B cell (primary cell): Measurements from ENCODE around the gene PTPRT. TPM values are rescaled to one million over a fixed set of nuclear protein-coding genes. Genes with fewer than 3 reads are reported as not detected.

Source experiments
- ATAC-seq: fragments of 200-7000 bp; cut with Tn5 transposase; one replicate; pipeline ENCODE4 v1.10.0; 2021; ENCODE audit warnings: low read depth, mild to moderate bottlenecking, moderate number of reproducible peaks, moderate library complexity
- CTCF ChIA-PET: fragments of 350-600 bp; sonication (Branson Sonifier 250); formaldehyde crosslinking; loops from one replicate; lab custom pipeline; 2021; ENCODE audit warnings: antibody characterized with exemption, inconsistent platforms; lab: Charles Lee
- POLR2A ChIA-PET: fragments of 350-600 bp; sonication (Branson Sonifier 250); formaldehyde crosslinking; loops from one replicate; lab custom pipeline; 2021; ENCODE audit warnings: antibody characterized with exemption; lab: Charles Lee
- DNase-seq: peaks from one replicate; pipeline ENCODE4 v3.0.0; 2013
- H2AFZ ChIP-seq: 2 replicates; pipeline ENCODE4 v1.6.1; 2012; ENCODE audit warnings: mild to moderate bottlenecking, low read depth, low read length; ENCODE audit not compliant: insufficient read depth, poor library complexity, severe bottlenecking
- H3K27ac ChIP-seq, 2 donors: 1 replicate in 1 of 2; 2 replicates in 1 of 2; pipeline ENCODE4 v1.5.1; 2012 to 2013; ENCODE audit warnings: low read length in 2 of 2, mild to moderate bottlenecking in 2 of 2, moderate library complexity in 1 of 2
- H3K27me3 ChIP-seq, 4 experiments: fragments of 200-600 bp in 1 of 4; sonication (generic) in 1 of 4; replicated peaks in 1 of 4; 1 replicate in 2 of 4; 2 replicates in 2 of 4; pipeline versions ENCODE4 v1.6.1 to v1.7.0; 2013 to 2016; ENCODE audit warnings: low read length in 3 of 4, mild to moderate bottlenecking in 2 of 4, mixed read lengths in 1 of 4, moderate library complexity in 1 of 4; ENCODE audit not compliant: insufficient read depth in 4 of 4, control insufficient read depth in 3 of 4; ENCODE audit errors: control extremely low read depth in 1 of 4
- H3K36me3 ChIP-seq, 2 experiments: replicated peaks in 1 of 2; 1 replicate in 1 of 2; 2 replicates in 1 of 2; pipeline versions ENCODE4 v1.6.1 to v1.7.1; 2013; ENCODE audit warnings: low read length in 1 of 2; ENCODE audit not compliant: insufficient read depth in 2 of 2, control insufficient read depth in 1 of 2; ENCODE audit errors: control extremely low read depth in 1 of 2, extremely low read depth in 1 of 2
- H3K4me1 ChIP-seq, 2 donors: fragments of 200-600 bp in 1 of 2; sonication (generic) in 1 of 2; 1 replicate in 1 of 2; 2 replicates in 1 of 2; pipeline versions ENCODE4 v1.5.1 to v1.6.1; 2013 to 2017; ENCODE audit warnings: low read length in 2 of 2; ENCODE audit not compliant: control insufficient read depth in 2 of 2, insufficient read depth in 2 of 2
- H3K4me2 ChIP-seq: replicated peaks from 2 replicates; pipeline ENCODE3; 2012; ENCODE audit warnings: mild to moderate bottlenecking, low read depth, low read length; ENCODE audit not compliant: poor library complexity, severe bottlenecking
- H3K4me3 ChIP-seq, 5 experiments: fragments of 200-600 bp in 1 of 5; sonication (generic) in 1 of 5; 1 replicate in 3 of 5; 2 replicates in 2 of 5; pipeline versions ENCODE4 v1.5.1 to v1.7.0; 2011 to 2016; ENCODE audit warnings: low read length in 4 of 5, mild to moderate bottlenecking in 4 of 5, low read depth in 2 of 5, control low read depth in 1 of 5, moderate library complexity in 1 of 5; ENCODE audit not compliant: insufficient read depth in 1 of 5; ENCODE audit errors: control extremely low read depth in 1 of 5, extremely low read depth in 1 of 5
- H3K79me2 ChIP-seq: fragments of 200-600 bp; sonication (generic); one replicate; pipeline ENCODE4 v1.6.0; 2016; ENCODE audit warnings: low read length; ENCODE audit not compliant: control insufficient read depth, insufficient read depth
- H3K9ac ChIP-seq: fragments of 200-600 bp; sonication (generic); 2 replicates; pipeline ENCODE4 v1.6.1; 2017; ENCODE audit warnings: mild to moderate bottlenecking, low read length, moderate library complexity
- H3K9me3 ChIP-seq, 3 donors: one replicate each; pipeline versions ENCODE4 v1.6.1 to v1.7.1; 2013; ENCODE audit warnings: low read length in 2 of 3; ENCODE audit not compliant: control insufficient read depth in 2 of 3, insufficient read depth in 1 of 3; ENCODE audit errors: control extremely low read depth in 1 of 3
- H4K20me1 ChIP-seq: 2 replicates; pipeline ENCODE4 v1.6.0; 2012; ENCODE audit warnings: mild to moderate bottlenecking, low read length; ENCODE audit not compliant: insufficient read depth, control insufficient read depth, poor library complexity, severe bottlenecking
- H3K27ac Mint-ChIP-seq: one replicate; pipeline ENCODE4 v1.8.0; 2021; ENCODE audit warnings: mixed read lengths
- H3K27me3 Mint-ChIP-seq: one replicate; pipeline ENCODE4 v1.8.0; 2021; ENCODE audit warnings: mixed read lengths
- H3K4me1 Mint-ChIP-seq: one replicate; pipeline ENCODE4 v1.8.0; 2021; ENCODE audit warnings: mixed read lengths
- H3K4me3 Mint-ChIP-seq: one replicate; pipeline ENCODE4 v1.8.0; 2021; ENCODE audit warnings: mixed read lengths
- H3K9me3 Mint-ChIP-seq: one replicate; pipeline ENCODE4 v1.8.0; 2022; ENCODE audit warnings: mixed read lengths; ENCODE audit not compliant: insufficient read depth
- CTCF ChIP-seq: fragments of 200-600 bp; IDR thresholded peaks from one replicate; pipeline ENCODE4 v1.8.0; 2022; ENCODE audit warnings: antibody characterized with exemption, mild to moderate bottlenecking
- EZH2 ChIP-seq: IDR thresholded peaks from 2 replicates; pipeline ENCODE4 v1.6.1; 2012; ENCODE audit warnings: borderline replicate concordance, low read depth, mild to moderate bottlenecking, moderate library complexity, low read length; ENCODE audit not compliant: insufficient read depth, poor library complexity, severe bottlenecking
- WGBS: methylation state at CpG from one replicate; pipeline ENCODE4 v1.1.5; 2013; ENCODE audit warnings: missing lambda C conversion rate; ENCODE audit not compliant: insufficient coverage; 5-methylcytosine and 5-hydroxymethylcytosine counted together
- intact Hi-C: fragments of 100-400 bp; cut with micrococcal nuclease; formaldehyde crosslinking; loops from one replicate; pipeline ENCODE4 v1.10.0; 2022
- polyA plus RNA-seq: library from polyadenylated mRNA; depleted of rRNA; stranded (reverse); fragments of >200 nt; gene quantifications from 2 replicates; pipeline ENCODE4 v1.2.3, GENCODE V29; 2012
- total RNA-seq, 2 donors: library from RNA; stranded (reverse); fragments of 120-200 nt in 1 of 2; gene quantifications; 1 replicate in 1 of 2; 2 replicates in 1 of 2; pipeline versions ENCODE4 v1.2.3 to v1.2.4, GENCODE V29; 2013 to 2022

The PTPRT gene
- total and polyA plus RNA-seq, 2 donors (not counting 1 experiment from before 2014, with no cell fraction given): not detected

GRCh38 chr20:43022568-43022967, 167.1 kb downstream of the PTPRT start:
- H3K27ac ChIP-seq: no peak overlapping the region
- H3K9ac ChIP-seq: no peak overlapping the region
- H4K20me1 ChIP-seq: no peaks in the 10 kb centered on the region
- Mint-ChIP-seq H3K27ac (no peak overlapping the region), H3K4me3 (no peak overlapping the region), H3K4me1 (no peaks in the 10 kb centered on the region), H3K27me3 (no peaks in the 10 kb centered on the region), H3K9me3 (no peaks in the 10 kb centered on the region)
- H3K27me3 ChIP-seq: no peaks in the 10 kb centered on the region
- ChIA-PET CTCF (no interaction called here), POLR2A (no interaction called here)
- 100% methylated on average over 1 of the region's 1 CpG for WGBS
- ATAC-seq (no peak), DNase-seq (no peak)
- H3K36me3 ChIP-seq: no peaks in the 10 kb centered on the region
- H3K4me3 ChIP-seq: no peak overlapping the region
- no peaks in the 10 kb centered on the region for H3K4me1 ChIP-seq
- H2AFZ ChIP-seq: no peak overlapping the region
- no peak overlapping the region for H3K4me2 ChIP-seq
- H3K79me2 ChIP-seq: no peaks in the 10 kb centered on the region
- H3K9me3 ChIP-seq: no peaks in the 10 kb centered on the region
- intact Hi-C loops: no loop called here
- no peak for TF ChIP-seq CTCF
- TF ChIP-seq EZH2: no peak

GRCh38 chr20:43022081-43022480, 167.6 kb downstream of the PTPRT start:
- no peaks in the 10 kb centered on the region for H4K20me1 ChIP-seq
- no peak for ATAC-seq
- no peak for TF ChIP-seq EZH2
- no peak for TF ChIP-seq CTCF
- no peak overlapping the region for H3K4me2 ChIP-seq
- H3K36me3 ChIP-seq: no peaks in the 10 kb centered on the region
- Mint-ChIP-seq H3K4me1 (no peaks in the 10 kb centered on the region), H3K27me3 (no peaks in the 10 kb centered on the region), H3K9me3 (no peaks in the 10 kb centered on the region), H3K27ac (no peak overlapping the region), H3K4me3 (no peak overlapping the region)
- H3K4me1 ChIP-seq: no peaks in the 10 kb centered on the region
- WGBS: 89% methylated on average over 1 of the region's 2 CpGs
- intact Hi-C loops: no loop called here
- peaks cover 0 to 3% (median 0%) of the 10 kb centered on the region in 3 donors for H3K9me3 ChIP-seq
- H3K79me2 ChIP-seq: no peaks in the 10 kb centered on the region
- H3K27ac ChIP-seq: no peak overlapping the region
- no peak overlapping the region for H2AFZ ChIP-seq
- H3K4me3 ChIP-seq: no peak overlapping the region
- H3K9ac ChIP-seq: no peak overlapping the region
- no peaks in the 10 kb centered on the region for H3K27me3 ChIP-seq
- CTCF ChIA-PET: interaction anchor here (0.6 kb wide), 1 partner anchor 528 kb away, joined by 3 read pairs; no protein-coding TSS in a partner anchor
- POLR2A ChIA-PET: no interaction called here
- no peak for DNase-seq
